ENCODE results near the gene LETMD1. TPM values are rescaled to one million over a fixed set of nuclear protein-coding genes. Genes with fewer than 3 reads are reported as not detected.

The LETMD1 gene
- total and polyA plus RNA-seq, 2 of the 4 experiments (the other 2 are of a cell fraction): 27.6 to 40.1 TPM

DNA sequence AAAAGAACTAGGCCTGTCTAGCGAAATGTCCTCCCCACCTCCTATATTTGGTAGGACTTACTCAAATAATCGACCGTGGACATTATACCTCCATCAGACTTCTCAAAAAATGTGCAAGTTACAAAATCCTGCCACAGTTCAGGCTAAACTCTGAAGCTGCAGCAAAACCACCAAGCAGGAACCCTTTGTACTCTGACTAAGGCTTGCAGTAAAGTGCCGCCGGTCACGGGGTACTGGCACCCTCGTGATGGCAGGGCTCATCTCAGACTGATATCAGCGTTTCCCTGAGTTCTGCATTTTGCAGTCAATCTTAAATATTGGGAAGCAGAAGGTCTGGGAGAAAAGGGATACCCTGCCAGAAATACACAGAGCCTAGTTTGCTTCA, 39.1 kb upstream of the LETMD1 start:
- H4K91ac ChIP-seq (ENCODE audit: insufficient read depth, low read depth, low read length): no peak overlapping the region
- in situ Hi-C loops (cut with MboI; ENCODE audit: low sequenced_read_pairs): no loop called here
- no peak overlapping the region for H2AFZ ChIP-seq (replicated peaks; ENCODE audit: low read length, poor library complexity)
- no peak overlapping the region for H3K23ac ChIP-seq (ENCODE audit: low read depth, low read length)
- H2BK20ac ChIP-seq (ENCODE audit: low read depth, low read length): no peak overlapping the region
- ATAC-seq (ENCODE audit: low read depth): no peak
- no peak overlapping the region for H4K8ac ChIP-seq (ENCODE audit: low read depth in 2 of 2, low read length in 2 of 2)
- H3K9ac ChIP-seq (ENCODE audit: low read depth, low read length): no peak overlapping the region
- peaks cover 3% of the 10 kb centered on the region for H3K4me1 ChIP-seq (ENCODE audit: control insufficient read depth, insufficient read depth, low read length)
- H4K5ac ChIP-seq (ENCODE audit: low read depth, low read length): no peak overlapping the region
- H3K4ac ChIP-seq (ENCODE audit: low read depth, low read length): no peak overlapping the region
- no peak overlapping the region for H3K4me3 ChIP-seq (ENCODE audit: insufficient read depth, low read depth, low read length)
- intact Hi-C loops (cut with micrococcal nuclease): no loop called here
- no peaks in the 10 kb centered on the region for H3K27me3 ChIP-seq (ENCODE audit: control insufficient read depth, insufficient read depth, low read length)
- CTCF ChIA-PET: interaction anchor here (0.8 to 1.4 kb wide), 3 partner anchors 11 to 17 kb away, joined by 3 read pairs; partner anchors contain the start of gene SLC11A2
- POLR2A ChIA-PET (ENCODE audit: unreplicated experiment): no interaction called here
- dilution Hi-C loops (cut with HindIII; ENCODE audit: low sequenced_read_pairs, unreplicated experiment): no loop called here
- no peak for DNase-seq
- peaks cover 9% of the 10 kb centered on the region; the same call in 1 of the 2 replicates for H4K20me1 ChIP-seq (ENCODE audit: insufficient read depth, low read length)
- H2AK5ac ChIP-seq (ENCODE audit: low read depth, low read length): no peak overlapping the region
- H2BK15ac ChIP-seq (ENCODE audit: low read depth, low read length): no peak overlapping the region
- no peak overlapping the region for H3K18ac ChIP-seq (ENCODE audit: low read depth, low read length)
- TF ChIP-seq SMC3 (IDR thresholded peaks at IDR 0.05; ENCODE audit: low read depth, low read length) (no peak), FOS (IDR thresholded peaks at IDR 0.05; ENCODE audit: low read depth, low read length) (no peak), RCOR1 (IDR thresholded peaks at IDR 0.05; ENCODE audit: insufficient replicate concordance, low read length) (no peak)
- TF ChIP-seq, protein P1, sequence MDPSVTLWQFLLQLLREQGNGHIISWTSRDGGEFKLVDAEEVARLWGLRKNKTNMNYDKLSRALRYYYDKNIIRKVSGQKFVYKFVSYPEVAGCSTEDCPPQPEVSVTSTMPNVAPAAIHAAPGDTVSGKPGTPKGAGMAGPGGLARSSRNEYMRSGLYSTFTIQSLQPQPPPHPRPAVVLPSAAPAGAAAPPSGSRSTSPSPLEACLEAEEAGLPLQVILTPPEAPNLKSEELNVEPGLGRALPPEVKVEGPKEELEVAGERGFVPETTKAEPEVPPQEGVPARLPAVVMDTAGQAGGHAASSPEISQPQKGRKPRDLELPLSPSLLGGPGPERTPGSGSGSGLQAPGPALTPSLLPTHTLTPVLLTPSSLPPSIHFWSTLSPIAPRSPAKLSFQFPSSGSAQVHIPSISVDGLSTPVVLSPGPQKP (IDR thresholded peaks at IDR 0.05; ENCODE audit: borderline replicate concordance, low read depth, low read length): no peak
- no peak overlapping the region for H2AK9ac ChIP-seq (replicated peaks; ENCODE audit: low read depth, low read length, poor library complexity)
- H3K56ac ChIP-seq (ENCODE audit: extremely low read depth, insufficient read depth, low read length): no peak overlapping the region
- no peak overlapping the region for H2BK5ac ChIP-seq (ENCODE audit: low read depth, low read length, poor library complexity, severe bottlenecking)
- H3K4me2 ChIP-seq (ENCODE audit: low read depth, low read length): no peak overlapping the region; the same call in 1 of the 2 replicates
- no peak overlapping the region for H3K27ac ChIP-seq (ENCODE audit: insufficient read depth, low read length)
- peaks cover 10 to 34% of the 10 kb centered on the region in 2 experiments for H3K79me1 ChIP-seq (ENCODE audit: low read depth in 1 of 2, low read length in 2 of 2)
- 90% methylated on average over 2 of the region's 8 CpGs; no CpG with 5 or more reads in 1 of the 2 experiments for WGBS, 2 experiments (ENCODE audit: extremely low coverage in 2 of 2, insufficient read length in 1 of 2)
- H3K9me1 ChIP-seq (ENCODE audit: insufficient read depth, low read length): 0 out of 2 replicates have a peak, but pooled peaks cover 3% of the 10 kb centered on the region
- no peaks in the 10 kb centered on the region for H3K9me3 ChIP-seq (ENCODE audit: control insufficient read depth, insufficient read depth, low read length)
- no peak overlapping the region for H2BK120ac ChIP-seq (ENCODE audit: low read depth, low read length)
- H3K14ac ChIP-seq (replicated peaks; ENCODE audit: low read depth, low read length): no peak overlapping the region; the same call in 1 of the 2 replicates
- no TSS peak for BruUV-seq (replicated peaks)
- peaks cover 19% of the 10 kb centered on the region for H3K36me3 ChIP-seq (ENCODE audit: control insufficient read depth, insufficient read depth, low read length)

Measured in IMR-90 (cell line).